Ishikawa (cell line): ENCODE results near the gene PPAN.

Experiments
- CEBPB ChIP-seq: IDR thresholded peaks from 2 replicates; pipeline ENCODE4 v1.6.1; 2012
- CREB1 ChIP-seq: IDR thresholded peaks from 2 replicates; pipeline ENCODE4 v1.6.1; 2012; ENCODE audit warnings: low read depth
- EGR1 ChIP-seq: IDR thresholded peaks from 2 replicates; pipeline ENCODE4 v1.6.1; 2012
- EP300 ChIP-seq: IDR thresholded peaks from 2 replicates; pipeline ENCODE4 v1.6.1; 2012; ENCODE audit warnings: borderline replicate concordance
- FOXM1 ChIP-seq: IDR thresholded peaks from 2 replicates; pipeline ENCODE4 v1.6.1; 2012; ENCODE audit warnings: low read depth, borderline replicate concordance
- MAX ChIP-seq: IDR thresholded peaks from 2 replicates; pipeline ENCODE4 v1.6.1; 2012
- NFIC ChIP-seq: IDR thresholded peaks from 2 replicates; pipeline ENCODE4 v1.6.1; 2012
- RAD21 ChIP-seq: IDR thresholded peaks from 2 replicates; pipeline ENCODE4 v1.6.1; 2012; ENCODE audit warnings: low read depth
- REST ChIP-seq: IDR thresholded peaks from 2 replicates; pipeline ENCODE4 v1.6.1; 2012; ENCODE audit warnings: low read depth, mild to moderate bottlenecking
- TAF1 ChIP-seq: IDR thresholded peaks from 2 replicates; pipeline ENCODE4 v1.6.1; 2012; ENCODE audit warnings: low read depth, mild to moderate bottlenecking
- TEAD4 ChIP-seq: IDR thresholded peaks from 2 replicates; pipeline ENCODE4 v1.6.1; 2012
- USF1 ChIP-seq: IDR thresholded peaks from 2 replicates; pipeline ENCODE4 v1.6.1; 2012
- YY1 ChIP-seq: IDR thresholded peaks from 2 replicates; pipeline ENCODE4 v1.6.1; 2012; ENCODE audit warnings: low read depth

DNA sequence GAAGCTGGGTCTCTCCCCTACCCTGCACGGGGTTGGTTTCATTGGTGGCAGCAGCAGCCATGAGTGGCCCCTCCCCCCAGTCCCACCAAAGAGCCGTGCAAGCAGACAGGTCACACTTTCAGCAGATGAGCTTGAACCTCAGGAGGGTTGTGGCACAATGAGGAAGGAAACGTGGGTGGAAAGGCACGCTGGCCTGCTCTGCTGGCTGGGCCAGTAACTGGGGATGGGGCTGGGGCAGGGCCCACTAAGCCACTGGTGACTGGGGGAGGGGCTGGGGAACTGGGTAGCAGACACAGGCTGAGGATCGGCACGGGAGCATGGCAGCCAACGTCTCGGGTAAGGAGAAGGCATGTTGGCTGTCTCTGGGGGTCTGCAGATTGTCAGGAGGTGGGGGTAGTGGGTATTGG lies 5.2 kb downstream of the PPAN start, which contains the start of gene P2RY11:
- no peak for TF ChIP-seq RAD21
- TF ChIP-seq YY1, result no peak
- TF ChIP-seq FOXM1, result no peak
- TF ChIP-seq TEAD4, result no peak
- TF ChIP-seq REST, result no peak
- TF ChIP-seq EP300, result no peak
- TF ChIP-seq NFIC, result no peak
- TF ChIP-seq CREB1, result no peak
- no peak for TF ChIP-seq TAF1
- no peak for TF ChIP-seq USF1
- no peak for TF ChIP-seq EGR1
- no peak for TF ChIP-seq MAX
- no peak for TF ChIP-seq CEBPB
